Stomach (tissue), 9 donors: ENCODE measurements around the gene SEMA4D. TPM values are rescaled to one million over a fixed set of nuclear protein-coding genes. Genes with fewer than 3 reads are reported as not detected.

ENCODE experiments used
- DNase-seq, 2 donors: peaks; one replicate each; pipeline versions ENCODE4 v3.0.0 to v3.0.0-alpha.2; 2013 to 2019
- H3K27ac ChIP-seq, 5 donors: fragments of 200-600 bp in 4 of 5; sonication (generic) in 4 of 5; one replicate each; pipeline ENCODE4 v1.5.1; 2013 to 2019; ENCODE audit warnings: mild to moderate bottlenecking in 1 of 5, moderate library complexity in 1 of 5
- H3K27me3 ChIP-seq, 3 donors: fragments of 200-600 bp; sonication (generic); one replicate each; pipeline ENCODE4 v1.5.1; 2017 to 2019; ENCODE audit warnings: mixed run types in 1 of 3
- H3K36me3 ChIP-seq, 4 donors: fragments of 200-600 bp; sonication (generic); 1 replicate in 3 of 4; 2 replicates in 1 of 4; pipeline ENCODE4 v1.5.1; 2016 to 2019
- H3K4me1 ChIP-seq, 4 donors: fragments of 200-600 bp; sonication (generic); one replicate each; pipeline ENCODE4 v1.5.1; 2016 to 2019
- H3K4me3 ChIP-seq, 4 donors: fragments of 200-600 bp; sonication (generic) in 3 of 4; one replicate each; pipeline ENCODE4 v1.5.1; 2016 to 2019; ENCODE audit warnings: mild to moderate bottlenecking in 1 of 4
- H3K9me3 ChIP-seq, 4 donors: fragments of 200-600 bp; sonication (generic); one replicate each; pipeline ENCODE4 v1.5.1; 2016 to 2019
- EP300 ChIP-seq: sonication (generic); formaldehyde crosslinking; IDR thresholded peaks from one replicate; pipeline ENCODE4 v1.6.1; 2017; ENCODE audit warnings: antibody characterized with exemption
- POLR2A ChIP-seq, 4 donors: fragments of 450-650 bp; IDR thresholded peaks; one replicate each; pipeline ENCODE4 v1.6.1; 2016; ENCODE audit warnings: antibody characterized with exemption in 4 of 4, control low read depth in 2 of 4, mild to moderate bottlenecking in 1 of 4, moderate library complexity in 1 of 4
- POLR2AphosphoS5 ChIP-seq, 3 donors: sonication (generic); formaldehyde crosslinking; IDR thresholded peaks; one replicate each; pipeline ENCODE4 v1.6.1; 2016; ENCODE audit warnings: antibody characterized with exemption in 3 of 3
- WGBS, 5 donors: extraction: QIAGEN DNeasy Blood & Tissue Kit in 3 of 5; methylation state at CpG; one replicate each; pipeline versions ENCODE4 v1.1.5 to v1.1.7; 2013 to 2018; 5-methylcytosine and 5-hydroxymethylcytosine counted together
- intact Hi-C: fragments of 100-400 bp; cut with DNase I; formaldehyde crosslinking; loops from one replicate; pipeline ENCODE4 v1.15.1; 2023; ENCODE audit warnings: low total_unique reads
- polyA plus RNA-seq, 3 donors: library from polyadenylated mRNA; stranded (reverse); fragments of 200-250 nt; gene quantifications; one replicate each; pipeline ENCODE4 v1.2.3, GENCODE V29; 2013
- total RNA-seq, 5 donors: library from RNA; depleted of rRNA; stranded (reverse); fragments of >200 nt; gene quantifications; one replicate each; pipeline versions ENCODE4 v1.1.0 to v1.2.3, GENCODE V29; 2014 to 2016
- TF ChIP-seq, protein P1 (sequence below), 7 experiments: fragments of 450-650 bp in 4 of 7; fragments of 200-600 bp in 3 of 7; sonication (generic) in 3 of 7; IDR thresholded peaks; one replicate each; pipeline ENCODE4 v1.5.1; 2016 to 2019; ENCODE audit warnings: antibody characterized with exemption in 7 of 7, control low read depth in 2 of 7, mild to moderate bottlenecking in 1 of 7
- donor health status: healthy with polysubstance abuse.
- donor health status: Bipolar disorder and iron deficiency.
- donor health status: healthy.

The SEMA4D gene
- total and polyA plus RNA-seq, 8 donors: 4.9 to 43.3 (median 12.5) TPM

DNA sequence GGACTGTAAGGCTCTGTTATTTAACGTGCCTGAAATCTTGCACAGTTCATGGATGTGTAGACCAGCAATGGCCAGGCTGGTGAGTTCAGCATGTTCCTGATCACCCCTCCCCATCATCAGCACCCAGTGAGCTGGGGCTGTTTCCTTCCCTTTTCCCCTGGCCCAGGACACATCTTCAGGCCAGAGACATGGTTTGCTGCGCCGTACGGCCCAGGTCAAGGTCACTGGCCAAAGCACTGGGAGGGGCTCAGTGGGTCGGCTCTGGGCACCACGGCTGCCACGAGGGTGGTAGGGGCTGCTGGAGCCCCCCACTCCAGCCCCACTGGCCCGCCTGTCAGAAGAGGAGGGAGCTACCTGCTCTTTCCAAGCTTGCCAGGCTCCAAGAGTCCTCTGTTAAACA lies 55.9 kb downstream of the SEMA4D start:
- DNase-seq: no peak
- intact Hi-C loops: no loop called here
- Histone ChIP-seq H3K27ac (peak overlapping the region in 4 of 5 donors; percentile 65 to 86 (median 80)), H3K4me3 (no peak overlapping the region), H3K27me3 (no peaks in the 10 kb centered on the region), H3K36me3 (peaks cover 0 to 9% (median 2%) of the 10 kb centered on the region in 4 donors), H3K9me3 (no peaks in the 10 kb centered on the region), H3K4me1 (peaks cover 49 to 93% (median 81%) of the 10 kb centered on the region in 4 donors)
- WGBS, 5 donors: 71 to 83% (median 79%) methylated on average over 7 to 8 of the region's 8 CpGs
- TF ChIP-seq POLR2A (IDR thresholded peaks at IDR 0.05) (no peak), EP300 (no peak), POLR2AphosphoS5 (IDR thresholded peaks at IDR 0.05) (no peak)
- TF ChIP-seq, protein P1, sequence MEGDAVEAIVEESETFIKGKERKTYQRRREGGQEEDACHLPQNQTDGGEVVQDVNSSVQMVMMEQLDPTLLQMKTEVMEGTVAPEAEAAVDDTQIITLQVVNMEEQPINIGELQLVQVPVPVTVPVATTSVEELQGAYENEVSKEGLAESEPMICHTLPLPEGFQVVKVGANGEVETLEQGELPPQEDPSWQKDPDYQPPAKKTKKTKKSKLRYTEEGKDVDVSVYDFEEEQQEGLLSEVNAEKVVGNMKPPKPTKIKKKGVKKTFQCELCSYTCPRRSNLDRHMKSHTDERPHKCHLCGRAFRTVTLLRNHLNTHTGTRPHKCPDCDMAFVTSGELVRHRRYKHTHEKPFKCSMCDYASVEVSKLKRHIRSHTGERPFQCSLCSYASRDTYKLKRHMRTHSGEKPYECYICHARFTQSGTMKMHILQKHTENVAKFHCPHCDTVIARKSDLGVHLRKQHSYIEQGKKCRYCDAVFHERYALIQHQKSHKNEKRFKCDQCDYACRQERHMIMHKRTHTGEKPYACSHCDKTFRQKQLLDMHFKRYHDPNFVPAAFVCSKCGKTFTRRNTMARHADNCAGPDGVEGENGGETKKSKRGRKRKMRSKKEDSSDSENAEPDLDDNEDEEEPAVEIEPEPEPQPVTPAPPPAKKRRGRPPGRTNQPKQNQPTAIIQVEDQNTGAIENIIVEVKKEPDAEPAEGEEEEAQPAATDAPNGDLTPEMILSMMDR (IDR thresholded peaks at IDR 0.05): no peak

GRCh38 chr9:89441655-89441970 lies 56.3 kb downstream of the SEMA4D start:
- Histone ChIP-seq H3K36me3 (peaks cover 0 to 9% (median 2%) of the 10 kb centered on the region in 4 donors), H3K27ac (peak overlapping the region; percentile 45 to 86 (median 77)), H3K27me3 (no peaks in the 10 kb centered on the region), H3K9me3 (no peaks in the 10 kb centered on the region), H3K4me1 (peaks cover 52 to 93% (median 82%) of the 10 kb centered on the region in 4 donors), H3K4me3 (no peak overlapping the region)
- 49 to 70% (median 55%) methylated on average over 3 of the region's 3 CpGs for WGBS, 5 donors
- intact Hi-C loops: no loop called here
- no peak for DNase-seq
- TF ChIP-seq EP300: no peak
- TF ChIP-seq, protein P1 (IDR thresholded peaks at IDR 0.05): no peak
- TF ChIP-seq POLR2AphosphoS5 (IDR thresholded peaks at IDR 0.05): no peak

DNA sequence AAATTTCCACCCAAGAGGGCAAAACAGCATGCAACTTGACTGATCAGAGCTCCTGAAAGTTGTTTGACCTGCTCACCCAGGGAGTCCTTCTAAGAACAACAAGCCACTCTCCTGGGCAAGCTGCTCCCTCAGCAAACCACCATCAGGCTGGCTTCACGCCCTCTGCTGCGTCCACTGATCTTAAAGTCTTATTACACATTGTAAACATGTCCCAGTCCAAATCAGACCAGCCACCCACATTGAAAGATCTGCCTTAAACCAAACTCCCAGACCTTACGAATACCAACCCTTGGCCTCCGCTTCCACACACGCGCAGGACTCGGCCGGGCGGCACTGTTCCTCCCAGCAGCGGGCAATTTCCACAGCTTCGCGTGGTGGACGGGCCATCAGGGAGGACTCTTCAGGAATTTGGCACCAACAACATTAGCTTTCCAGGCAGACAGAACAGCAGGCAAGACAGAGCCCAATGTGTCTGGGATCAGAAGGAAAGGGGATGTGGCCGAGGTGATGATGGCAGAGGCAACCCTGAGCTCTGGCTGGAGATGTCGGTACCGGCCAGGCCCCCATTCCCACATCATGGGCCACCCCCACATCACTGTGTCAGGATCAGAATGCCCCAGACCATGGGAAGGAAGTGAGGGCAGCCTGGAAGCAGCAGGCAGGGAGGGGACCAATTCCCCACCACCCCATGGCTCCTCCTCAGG lies 56.8 kb downstream of the SEMA4D start:
- H3K36me3 ChIP-seq: peaks cover 0 to 9% (median 2%) of the 10 kb centered on the region in 4 donors
- H3K9me3 ChIP-seq: no peaks in the 10 kb centered on the region
- H3K27ac ChIP-seq: peak overlapping the region; percentile 45 to 86 (median 77)
- H3K4me3 ChIP-seq: no peak overlapping the region
- TF ChIP-seq POLR2AphosphoS5 (IDR thresholded peaks at IDR 0.05) (no peak), POLR2A (IDR thresholded peaks at IDR 0.05) (no peak)
- 37 to 62% (median 45%) methylated on average over 16 of the region's 16 CpGs for WGBS, 5 donors
- peak; percentile 60 to 78 for DNase-seq
- intact Hi-C loops: no loop called here
- peaks cover 52 to 93% (median 82%) of the 10 kb centered on the region in 4 donors for H3K4me1 ChIP-seq
- H3K27me3 ChIP-seq: no peaks in the 10 kb centered on the region

- TF ChIP-seq POLR2AphosphoS5 (IDR thresholded peaks at IDR 0.05) (peak in 2 of 3 donors; percentile 68 to 76), POLR2A (IDR thresholded peaks at IDR 0.05) (no peak)
- no peaks in the 10 kb centered on the region for H3K27me3 ChIP-seq
- 21 to 42% (median 33%) methylated on average over 7 of the region's 7 CpGs for WGBS, 5 donors
- no peaks in the 10 kb centered on the region for H3K9me3 ChIP-seq
- H3K36me3 ChIP-seq: peaks cover 0 to 8% (median 2%) of the 10 kb centered on the region in 4 donors
- DNase-seq: peak; percentile 76 to 78
- intact Hi-C loops: no loop called here
- H3K4me3 ChIP-seq: no peak overlapping the region
- H3K4me1 ChIP-seq: peaks cover 52 to 93% (median 82%) of the 10 kb centered on the region in 4 donors
- peak overlapping the region; percentile 45 to 86 (median 77) for H3K27ac ChIP-seq
Measured at GRCh38 chr9:89440548-89440947, 57.4 kb downstream of the SEMA4D start.

DNA sequence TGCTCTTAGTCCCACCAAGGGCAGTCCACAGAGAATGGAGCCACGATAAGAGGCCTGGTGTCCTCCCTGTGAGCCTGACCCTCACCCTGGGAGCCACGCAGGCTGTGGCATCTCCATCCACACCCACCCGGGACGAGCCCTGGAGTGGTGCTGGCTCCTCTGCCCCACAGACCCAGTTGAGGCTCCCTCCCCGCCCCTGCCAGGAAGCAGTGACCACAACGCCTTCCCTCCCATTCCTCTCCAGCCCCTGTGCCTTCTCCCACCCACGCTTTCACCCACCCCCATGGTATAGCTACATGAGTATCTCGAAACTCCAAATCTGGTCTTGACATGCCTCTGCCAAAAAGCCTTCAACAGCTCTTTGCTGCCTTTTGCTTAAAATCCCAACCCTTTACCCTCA lies 57.9 kb downstream of the SEMA4D start:
- WGBS, 5 donors: 62 to 73% (median 68%) methylated on average over 7 to 8 of the region's 8 CpGs
- H3K27ac ChIP-seq: peak overlapping the region; percentile 45 to 86 (median 77)
- H3K9me3 ChIP-seq: no peaks in the 10 kb centered on the region
- intact Hi-C loops: no loop called here
- no peaks in the 10 kb centered on the region for H3K27me3 ChIP-seq
- H3K4me3 ChIP-seq: no peak overlapping the region
- peaks cover 0 to 3% (median under 1%) of the 10 kb centered on the region in 4 donors for H3K36me3 ChIP-seq
- TF ChIP-seq, protein P1 (IDR thresholded peaks at IDR 0.05): no peak
- TF ChIP-seq POLR2A (IDR thresholded peaks at IDR 0.05): no peak
- no peak for TF ChIP-seq POLR2AphosphoS5 (IDR thresholded peaks at IDR 0.05)
- TF ChIP-seq EP300: no peak
- DNase-seq: no peak
- H3K4me1 ChIP-seq: peaks cover 57 to 93% (median 83%) of the 10 kb centered on the region in 4 donors
